Measurements from ENCODE around the gene KRT4.

DNA sequence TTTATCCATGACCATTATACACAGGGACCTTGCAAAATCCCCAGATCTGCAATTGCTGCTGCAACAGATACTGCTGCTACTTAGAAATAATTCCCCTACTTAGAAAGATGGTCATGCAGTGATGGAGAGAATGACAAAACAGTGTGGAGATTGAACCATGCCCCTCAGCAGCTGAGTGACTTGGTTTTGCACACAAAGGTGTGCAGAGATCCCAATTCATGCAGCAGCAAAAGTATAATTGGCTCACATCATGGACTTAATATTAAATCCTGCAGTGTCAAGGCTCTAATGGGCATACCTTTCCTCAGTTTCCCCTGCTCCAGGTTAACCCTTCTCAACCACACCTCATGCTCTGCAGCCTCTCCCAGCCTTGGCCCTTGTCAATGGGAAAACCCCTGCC is 37.9 kb upstream of the KRT4 start:
- TF ChIP-seq, protein P1, sequence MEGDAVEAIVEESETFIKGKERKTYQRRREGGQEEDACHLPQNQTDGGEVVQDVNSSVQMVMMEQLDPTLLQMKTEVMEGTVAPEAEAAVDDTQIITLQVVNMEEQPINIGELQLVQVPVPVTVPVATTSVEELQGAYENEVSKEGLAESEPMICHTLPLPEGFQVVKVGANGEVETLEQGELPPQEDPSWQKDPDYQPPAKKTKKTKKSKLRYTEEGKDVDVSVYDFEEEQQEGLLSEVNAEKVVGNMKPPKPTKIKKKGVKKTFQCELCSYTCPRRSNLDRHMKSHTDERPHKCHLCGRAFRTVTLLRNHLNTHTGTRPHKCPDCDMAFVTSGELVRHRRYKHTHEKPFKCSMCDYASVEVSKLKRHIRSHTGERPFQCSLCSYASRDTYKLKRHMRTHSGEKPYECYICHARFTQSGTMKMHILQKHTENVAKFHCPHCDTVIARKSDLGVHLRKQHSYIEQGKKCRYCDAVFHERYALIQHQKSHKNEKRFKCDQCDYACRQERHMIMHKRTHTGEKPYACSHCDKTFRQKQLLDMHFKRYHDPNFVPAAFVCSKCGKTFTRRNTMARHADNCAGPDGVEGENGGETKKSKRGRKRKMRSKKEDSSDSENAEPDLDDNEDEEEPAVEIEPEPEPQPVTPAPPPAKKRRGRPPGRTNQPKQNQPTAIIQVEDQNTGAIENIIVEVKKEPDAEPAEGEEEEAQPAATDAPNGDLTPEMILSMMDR (IDR thresholded peaks at IDR 0.05): no peak
- no peak for TF ChIP-seq POLR2A (IDR thresholded peaks at IDR 0.05)

Data from adrenal gland (tissue), 5 donors.